ENCODE results near the gene VEGFA.

GRCh38 chr6:43744931-43745727 lies 24.9 kb upstream of the VEGFA start:
- TF ChIP-seq, protein P1, sequence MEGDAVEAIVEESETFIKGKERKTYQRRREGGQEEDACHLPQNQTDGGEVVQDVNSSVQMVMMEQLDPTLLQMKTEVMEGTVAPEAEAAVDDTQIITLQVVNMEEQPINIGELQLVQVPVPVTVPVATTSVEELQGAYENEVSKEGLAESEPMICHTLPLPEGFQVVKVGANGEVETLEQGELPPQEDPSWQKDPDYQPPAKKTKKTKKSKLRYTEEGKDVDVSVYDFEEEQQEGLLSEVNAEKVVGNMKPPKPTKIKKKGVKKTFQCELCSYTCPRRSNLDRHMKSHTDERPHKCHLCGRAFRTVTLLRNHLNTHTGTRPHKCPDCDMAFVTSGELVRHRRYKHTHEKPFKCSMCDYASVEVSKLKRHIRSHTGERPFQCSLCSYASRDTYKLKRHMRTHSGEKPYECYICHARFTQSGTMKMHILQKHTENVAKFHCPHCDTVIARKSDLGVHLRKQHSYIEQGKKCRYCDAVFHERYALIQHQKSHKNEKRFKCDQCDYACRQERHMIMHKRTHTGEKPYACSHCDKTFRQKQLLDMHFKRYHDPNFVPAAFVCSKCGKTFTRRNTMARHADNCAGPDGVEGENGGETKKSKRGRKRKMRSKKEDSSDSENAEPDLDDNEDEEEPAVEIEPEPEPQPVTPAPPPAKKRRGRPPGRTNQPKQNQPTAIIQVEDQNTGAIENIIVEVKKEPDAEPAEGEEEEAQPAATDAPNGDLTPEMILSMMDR (IDR thresholded peaks at IDR 0.05), result no peak
- no peak for TF ChIP-seq POLR2A (IDR thresholded peaks at IDR 0.05)
